Measurements from ENCODE around the gene MTAP.

MTAP gene

GRCh38 chr9:21970800-21971640, 168.6 kb downstream of the MTAP start:
- DNase-seq (ENCODE audit: low read depth): no peak
- H3K4me3 ChIP-seq (ENCODE audit: control insufficient read depth, low read depth, low read length): no peak overlapping the region
- no peak for TF ChIP-seq CTCF (conservative IDR thresholded peaks at IDR 0.05; ENCODE audit: control insufficient read depth, insufficient read depth, low read depth, low read length)

- no peak for TF ChIP-seq CTCF (conservative IDR thresholded peaks at IDR 0.05; ENCODE audit: control insufficient read depth, insufficient read depth, low read depth, low read length)
- no peak overlapping the region for H3K4me3 ChIP-seq (ENCODE audit: control insufficient read depth, low read depth, low read length)
- DNase-seq (ENCODE audit: low read depth): no peak
Observed at GRCh38 chr9:21972361-21972760, 169.9 kb downstream of the MTAP start.

- TF ChIP-seq CTCF (conservative IDR thresholded peaks at IDR 0.05; ENCODE audit: control insufficient read depth, insufficient read depth, low read depth, low read length): no peak
- peak overlapping the region; percentile 60 for H3K4me3 ChIP-seq (ENCODE audit: control insufficient read depth, low read depth, low read length)
- DNase-seq (ENCODE audit: low read depth): no peak
Observed at GRCh38 chr9:21974343-21974721, 171.9 kb downstream of the MTAP start.

- H3K4me3 ChIP-seq (ENCODE audit: control insufficient read depth, low read depth, low read length): peak overlapping the region; percentile 60
- DNase-seq (ENCODE audit: low read depth): peak; percentile 49
- TF ChIP-seq CTCF (conservative IDR thresholded peaks at IDR 0.05; ENCODE audit: control insufficient read depth, insufficient read depth, low read depth, low read length): no peak
Observed at GRCh38 chr9:21974722-21975409, 172.4 kb downstream of the MTAP start.

GRCh38 chr9:21976334-21976875, 174.0 kb downstream of the MTAP start:
- no peak for TF ChIP-seq CTCF (conservative IDR thresholded peaks at IDR 0.05; ENCODE audit: control insufficient read depth, insufficient read depth, low read depth, low read length)
- DNase-seq (ENCODE audit: low read depth): no peak
- no peak overlapping the region for H3K4me3 ChIP-seq (ENCODE audit: control insufficient read depth, low read depth, low read length)

- no peak for TF ChIP-seq CTCF (conservative IDR thresholded peaks at IDR 0.05; ENCODE audit: control insufficient read depth, insufficient read depth, low read depth, low read length)
- no peak overlapping the region for H3K4me3 ChIP-seq (ENCODE audit: control insufficient read depth, low read depth, low read length)
- DNase-seq (ENCODE audit: low read depth): no peak
Observed at GRCh38 chr9:21982391-21982790, 180.0 kb downstream of the MTAP start.
